GM12801 (cell line): ENCODE measurements around the gene VPS72.

Experiments used
- CTCF ChIP-seq: IDR thresholded peaks from one replicate; pipeline ENCODE4 v1.5.1; 2011; ENCODE audit warnings: control low read depth; ENCODE audit not compliant: insufficient read length; ENCODE audit errors: extremely low read depth

Gene VPS72

GRCh38 chr1:151146072-151146411 is 44.0 kb downstream of the VPS72 start:
- TF ChIP-seq CTCF, result no peak

GRCh38 chr1:151145304-151146071 is 44.5 kb downstream of the VPS72 start:
- TF ChIP-seq CTCF, result no peak

GRCh38 chr1:151144474-151145303 is 45.3 kb downstream of the VPS72 start:
- TF ChIP-seq CTCF, result no peak

GRCh38 chr1:151143986-151144385 is 46.0 kb downstream of the VPS72 start:
- no peak for TF ChIP-seq CTCF

GRCh38 chr1:151143057-151143435 is 47.0 kb downstream of the VPS72 start:
- no peak for TF ChIP-seq CTCF

GRCh38 chr1:151142411-151143056 is 47.5 kb downstream of the VPS72 start:
- TF ChIP-seq CTCF, result no peak

- no peak for TF ChIP-seq CTCF
Measured at GRCh38 chr1:151137789-151138188, 52.2 kb downstream of the VPS72 start.
